ENCODE results near the gene ZNF764. TPM values are rescaled to one million over a fixed set of nuclear protein-coding genes. Genes with fewer than 3 reads are reported as not detected.

ZNF764 gene
- total and polyA plus RNA-seq, 11 donors = 7.4 to 17.2 (median 11.0) TPM

- intact Hi-C loops (cut with DNase I) = loop anchor here in 9 of 10 donors (1.0 to 10.0 kb wide), 8 partner anchors 23 to 103 kb away; partner anchors contain the start of genes ZNF764 (in 5 of the 9), ZNF688 (in 4 of the 9) and DCTPP1 (in 1 of the 9)
- Histone ChIP-seq H3K27me3 (no peaks in the 10 kb centered on the region), H3K4me3 (peak overlapping the region; percentile 31 to 94 (median 82)), H3K9me3 (no peaks in the 10 kb centered on the region), H3K36me3 (peaks cover 0 to 28% (median 23%) of the 10 kb centered on the region in 9 donors), H3K4me1 (peaks cover 0 to 32% (median 20%) of the 10 kb centered on the region in 12 donors), H3K27ac (peak overlapping the region; percentile 86 to 99 (median 94))
- no peak for TF ChIP-seq POLR2A (IDR thresholded peaks at IDR 0.05)
- TF ChIP-seq, protein P1, sequence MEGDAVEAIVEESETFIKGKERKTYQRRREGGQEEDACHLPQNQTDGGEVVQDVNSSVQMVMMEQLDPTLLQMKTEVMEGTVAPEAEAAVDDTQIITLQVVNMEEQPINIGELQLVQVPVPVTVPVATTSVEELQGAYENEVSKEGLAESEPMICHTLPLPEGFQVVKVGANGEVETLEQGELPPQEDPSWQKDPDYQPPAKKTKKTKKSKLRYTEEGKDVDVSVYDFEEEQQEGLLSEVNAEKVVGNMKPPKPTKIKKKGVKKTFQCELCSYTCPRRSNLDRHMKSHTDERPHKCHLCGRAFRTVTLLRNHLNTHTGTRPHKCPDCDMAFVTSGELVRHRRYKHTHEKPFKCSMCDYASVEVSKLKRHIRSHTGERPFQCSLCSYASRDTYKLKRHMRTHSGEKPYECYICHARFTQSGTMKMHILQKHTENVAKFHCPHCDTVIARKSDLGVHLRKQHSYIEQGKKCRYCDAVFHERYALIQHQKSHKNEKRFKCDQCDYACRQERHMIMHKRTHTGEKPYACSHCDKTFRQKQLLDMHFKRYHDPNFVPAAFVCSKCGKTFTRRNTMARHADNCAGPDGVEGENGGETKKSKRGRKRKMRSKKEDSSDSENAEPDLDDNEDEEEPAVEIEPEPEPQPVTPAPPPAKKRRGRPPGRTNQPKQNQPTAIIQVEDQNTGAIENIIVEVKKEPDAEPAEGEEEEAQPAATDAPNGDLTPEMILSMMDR (IDR thresholded peaks at IDR 0.05) = no peak
- peak in 1 of 5 donors; percentile 67 for DNase-seq
- peak in 2 of 4 donors; percentile 2 to 3 for ATAC-seq
- WGBS, 4 donors = 21 to 30% (median 25%) methylated on average over 20 to 29 of the region's 29 CpGs
Measured at GRCh38 chr16:30533748-30534367, 24.3 kb downstream of the ZNF764 start.

GRCh38 chr16:30533146-30533522, 25.0 kb downstream of the ZNF764 start:
- Histone ChIP-seq H3K36me3 (peaks cover 0 to 28% (median 23%) of the 10 kb centered on the region in 9 donors), H3K27ac (peak overlapping the region in 2 of 12 donors; percentile 94), H3K9me3 (no peaks in the 10 kb centered on the region), H3K4me1 (peaks cover 0 to 37% (median 24%) of the 10 kb centered on the region in 12 donors), H3K27me3 (no peaks in the 10 kb centered on the region), H3K4me3 (peak overlapping the region in 3 of 12 donors; percentile 79 to 94 (median 81))
- intact Hi-C loops (cut with DNase I) = loop anchor here in 4 of 10 donors (5.0 to 10.0 kb wide), 3 partner anchors 39 to 102 kb away; partner anchors contain the start of gene ZNF688 (in 3 of the 4)
- DNase-seq (peak in 1 of 5 donors; percentile 64), ATAC-seq (no peak)
- WGBS, 4 donors = 61 to 75% (median 64%) methylated on average over 10 to 11 of the region's 11 CpGs
- TF ChIP-seq, protein P1 (IDR thresholded peaks at IDR 0.05) = no peak
- no peak for TF ChIP-seq POLR2A (IDR thresholded peaks at IDR 0.05)

DNA sequence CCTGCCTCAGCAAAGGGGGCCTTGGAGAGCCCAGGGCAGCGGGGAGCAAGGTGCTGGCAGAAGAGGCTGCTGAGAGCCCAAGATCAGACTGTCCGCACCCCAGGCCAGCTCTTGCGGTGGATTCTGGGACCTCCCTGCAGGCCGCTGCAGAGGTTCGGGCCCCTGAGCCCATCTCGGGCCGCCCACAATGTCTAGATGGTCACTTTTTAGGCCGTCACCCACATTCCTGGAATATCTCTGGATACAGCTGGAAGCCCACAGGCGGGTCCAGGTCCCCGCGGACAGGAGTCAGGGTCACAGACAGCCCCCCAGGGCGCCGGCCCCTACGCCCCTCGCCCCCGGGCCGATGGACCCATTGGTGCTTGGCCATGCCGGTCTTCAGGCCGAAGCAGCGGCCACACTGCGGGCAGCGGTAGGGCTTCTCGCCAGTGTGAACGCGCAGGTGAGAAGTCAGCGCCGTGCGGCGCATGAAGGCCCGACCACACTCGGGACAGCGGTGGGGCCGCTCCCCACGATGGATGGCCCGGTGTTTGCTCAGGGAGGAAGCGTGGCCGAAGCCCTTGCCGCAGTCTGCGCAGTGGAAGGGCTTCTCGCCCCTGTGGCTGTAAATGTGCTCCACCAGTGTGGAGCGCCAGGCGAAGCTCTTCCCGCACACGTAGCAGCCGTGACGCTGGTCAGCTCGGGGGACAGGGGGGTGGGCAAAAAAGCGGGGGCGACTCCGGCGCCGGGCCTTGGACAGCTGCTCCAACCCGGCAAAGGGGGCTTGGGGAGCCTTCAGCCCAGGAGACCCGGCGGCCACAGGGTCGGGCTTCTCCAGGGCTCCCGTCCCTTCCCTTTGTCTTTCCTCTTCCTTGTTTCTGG, 25.7 kb downstream of the ZNF764 start:
- WGBS, 4 donors = 93 to 95% (median 94%) methylated on average over 42 to 57 of the region's 57 CpGs
- H3K27ac ChIP-seq = no peak overlapping the region
- no peak for TF ChIP-seq POLR2A (IDR thresholded peaks at IDR 0.05)
- TF ChIP-seq, protein P1 (IDR thresholded peaks at IDR 0.05) = no peak
- no peaks in the 10 kb centered on the region for H3K27me3 ChIP-seq
- H3K4me3 ChIP-seq = no peak overlapping the region
- H3K4me1 ChIP-seq = peaks cover 0 to 43% (median 30%) of the 10 kb centered on the region in 12 donors
- no peak for ATAC-seq
- no peaks in the 10 kb centered on the region for H3K9me3 ChIP-seq
- H3K36me3 ChIP-seq = peaks cover 0 to 28% (median 23%) of the 10 kb centered on the region in 9 donors
- intact Hi-C loops (cut with DNase I) = loop anchor here in 4 of 10 donors (5.0 to 10.0 kb wide), 3 partner anchors 40 to 102 kb away; partner anchors contain the start of gene ZNF688 (in 3 of the 4)
- DNase-seq = no peak

Measured in heart left ventricle (tissue), 16 donors.